ENCODE measurements around the gene TDRD1.

DNA sequence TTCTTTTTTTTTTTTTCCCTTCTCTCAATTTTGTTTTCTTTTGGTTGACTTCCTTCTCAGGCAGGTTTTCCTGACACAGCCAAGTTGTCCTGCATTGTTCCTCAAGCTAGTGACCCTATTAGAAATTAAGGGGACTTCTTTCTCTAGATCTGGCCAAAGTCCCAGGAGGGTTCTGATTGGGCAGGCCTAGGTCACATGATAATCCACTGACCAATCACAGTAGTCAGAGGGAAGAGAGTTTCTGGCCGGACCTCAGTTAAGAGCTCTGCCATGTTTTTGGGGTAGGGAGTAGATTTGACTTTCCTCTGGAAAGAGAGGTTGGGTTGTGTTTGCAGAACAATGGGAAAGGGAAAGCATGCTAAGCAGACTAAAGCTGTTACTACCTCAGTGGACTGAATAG, 76.1 kb downstream of the TDRD1 start:
- TF ChIP-seq, protein P1, sequence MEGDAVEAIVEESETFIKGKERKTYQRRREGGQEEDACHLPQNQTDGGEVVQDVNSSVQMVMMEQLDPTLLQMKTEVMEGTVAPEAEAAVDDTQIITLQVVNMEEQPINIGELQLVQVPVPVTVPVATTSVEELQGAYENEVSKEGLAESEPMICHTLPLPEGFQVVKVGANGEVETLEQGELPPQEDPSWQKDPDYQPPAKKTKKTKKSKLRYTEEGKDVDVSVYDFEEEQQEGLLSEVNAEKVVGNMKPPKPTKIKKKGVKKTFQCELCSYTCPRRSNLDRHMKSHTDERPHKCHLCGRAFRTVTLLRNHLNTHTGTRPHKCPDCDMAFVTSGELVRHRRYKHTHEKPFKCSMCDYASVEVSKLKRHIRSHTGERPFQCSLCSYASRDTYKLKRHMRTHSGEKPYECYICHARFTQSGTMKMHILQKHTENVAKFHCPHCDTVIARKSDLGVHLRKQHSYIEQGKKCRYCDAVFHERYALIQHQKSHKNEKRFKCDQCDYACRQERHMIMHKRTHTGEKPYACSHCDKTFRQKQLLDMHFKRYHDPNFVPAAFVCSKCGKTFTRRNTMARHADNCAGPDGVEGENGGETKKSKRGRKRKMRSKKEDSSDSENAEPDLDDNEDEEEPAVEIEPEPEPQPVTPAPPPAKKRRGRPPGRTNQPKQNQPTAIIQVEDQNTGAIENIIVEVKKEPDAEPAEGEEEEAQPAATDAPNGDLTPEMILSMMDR (IDR thresholded peaks at IDR 0.05; ENCODE audit: low read length), result no peak
- TF ChIP-seq EZH2 (IDR thresholded peaks at IDR 0.05; ENCODE audit: borderline replicate concordance, low read length), result no peak
